Stimulated activated memory B cell treated with anti-CD40 and anti-IgM and Interleukin-4, amounts not matched to agents 10 μg/mL and 1 μg/mL and 100 μg/mL, for 72 hours (primary cell): ENCODE measurements around the gene TSHB.
"Not testable (repeated sequence)": the region's sequence is repeated elsewhere in the genome, so short reads cannot be mapped to it uniquely, and the experiment has no call there.

Source experiments
- ATAC-seq: fragments of 150-1000 bp; cut with Tn5 transposase; 2 replicates; pipeline ENCODE4 v1.10.0; 2021
- H3K27ac Mint-ChIP-seq: one replicate; pipeline ENCODE4 v1.8.0; 2022; ENCODE audit warnings: mild to moderate bottlenecking, mixed read lengths
- H3K27me3 Mint-ChIP-seq: one replicate; pipeline ENCODE4 v1.8.0; 2022; ENCODE audit warnings: mixed read lengths
- H3K36me3 Mint-ChIP-seq: one replicate; pipeline ENCODE4 v1.8.0; 2022; ENCODE audit warnings: mixed read lengths
- H3K4me1 Mint-ChIP-seq: one replicate; pipeline ENCODE4 v1.8.0; 2022; ENCODE audit warnings: mixed read lengths
- H3K4me3 Mint-ChIP-seq: one replicate; pipeline ENCODE4 v1.8.0; 2022; ENCODE audit warnings: mild to moderate bottlenecking, moderate library complexity, mixed read lengths
- H3K9me3 Mint-ChIP-seq: one replicate; pipeline ENCODE4 v1.8.0; 2022; ENCODE audit warnings: mixed read lengths

Gene TSHB

DNA sequence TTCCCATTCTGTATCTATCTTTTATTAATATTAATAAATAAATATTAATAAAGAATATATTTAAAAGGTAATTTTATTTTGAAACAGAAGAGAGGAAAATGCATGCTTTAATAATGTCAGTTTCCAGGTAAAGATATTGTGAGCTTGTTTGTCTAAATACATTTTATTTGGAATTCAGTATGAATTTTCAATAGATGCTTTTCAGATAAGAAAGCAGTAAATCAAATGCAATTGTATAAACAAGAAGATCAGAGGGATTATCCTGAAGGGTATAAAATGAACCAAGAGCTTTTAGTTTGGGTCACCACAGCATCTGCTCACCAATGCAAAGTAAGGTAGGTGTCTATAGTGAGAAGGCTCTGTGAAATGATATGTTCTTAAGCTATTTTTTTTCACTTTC, at the start of gene TSHB:
TSHB (plus strand) TSS at position 301 of the 400 bp plus-strand sequence. CDS start 3,537 bp downstream, outside the sequence.
- no peaks in the 10 kb centered on the region for H3K36me3 Mint-ChIP-seq
- H3K4me1 Mint-ChIP-seq, result no peaks in the 10 kb centered on the region
- no peaks in the 10 kb centered on the region for H3K27me3 Mint-ChIP-seq
- H3K4me3 Mint-ChIP-seq, result no peak within 1 kb of the TSS
- H3K27ac Mint-ChIP-seq, result no peak within 1 kb of the TSS
- no peak for ATAC-seq
- H3K9me3 Mint-ChIP-seq, result no peaks in the 10 kb centered on the region

DNA sequence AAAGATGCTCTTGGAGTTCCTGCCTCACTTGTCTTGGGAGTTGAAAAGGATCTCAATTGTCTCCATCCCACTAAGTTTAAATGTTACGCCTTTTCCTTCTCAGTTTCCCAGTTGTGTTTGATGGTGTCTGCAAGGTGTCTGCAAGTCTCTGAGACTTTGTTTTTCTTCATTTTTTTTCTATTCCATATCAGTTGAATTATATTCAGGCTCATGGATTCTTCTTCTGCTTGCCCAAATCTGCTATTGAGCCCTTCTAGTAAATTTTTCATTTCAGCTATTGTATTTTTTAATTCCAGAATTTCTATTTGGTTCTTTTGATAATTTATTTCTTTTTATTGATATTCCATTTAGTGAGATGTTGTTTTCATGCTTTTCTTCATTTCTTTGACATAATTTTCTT, 47.4 kb upstream of the TSHB start:
- H3K4me3 Mint-ChIP-seq, result no peak overlapping the region
- H3K36me3 Mint-ChIP-seq, result peaks cover 12% of the 10 kb centered on the region
- no peak for ATAC-seq
- H3K27me3 Mint-ChIP-seq, result peaks cover 16% of the 10 kb centered on the region
- peaks cover 11% of the 10 kb centered on the region for H3K9me3 Mint-ChIP-seq
- H3K4me1 Mint-ChIP-seq, result no peaks in the 10 kb centered on the region
- H3K27ac Mint-ChIP-seq, result no peak overlapping the region

DNA sequence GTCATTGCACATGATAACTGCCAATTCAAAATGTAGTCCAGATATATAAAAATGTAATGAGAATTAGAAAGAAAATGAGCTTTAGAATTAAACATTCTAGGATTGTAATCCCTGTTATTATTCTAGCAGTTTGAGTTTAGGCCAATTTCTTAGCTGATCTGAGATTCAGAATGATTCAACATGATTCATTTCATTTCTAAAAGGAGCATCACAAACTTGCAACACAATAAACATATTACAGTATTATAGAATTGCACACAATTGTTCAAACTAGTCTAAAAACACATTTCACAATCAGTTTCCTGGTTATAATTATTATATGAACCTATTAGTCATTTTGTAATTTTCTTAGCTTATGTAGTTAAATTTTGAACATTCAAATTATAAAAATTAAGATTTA, 43.3 kb upstream of the TSHB start:
- ATAC-seq, result no peak
- H3K27me3 Mint-ChIP-seq, result peaks cover 47% of the 10 kb centered on the region
- peaks cover 19% of the 10 kb centered on the region for H3K36me3 Mint-ChIP-seq
- no peaks in the 10 kb centered on the region for H3K4me1 Mint-ChIP-seq
- H3K4me3 Mint-ChIP-seq, result no peak overlapping the region
- peaks cover 20% of the 10 kb centered on the region for H3K9me3 Mint-ChIP-seq
- no peak overlapping the region for H3K27ac Mint-ChIP-seq

DNA sequence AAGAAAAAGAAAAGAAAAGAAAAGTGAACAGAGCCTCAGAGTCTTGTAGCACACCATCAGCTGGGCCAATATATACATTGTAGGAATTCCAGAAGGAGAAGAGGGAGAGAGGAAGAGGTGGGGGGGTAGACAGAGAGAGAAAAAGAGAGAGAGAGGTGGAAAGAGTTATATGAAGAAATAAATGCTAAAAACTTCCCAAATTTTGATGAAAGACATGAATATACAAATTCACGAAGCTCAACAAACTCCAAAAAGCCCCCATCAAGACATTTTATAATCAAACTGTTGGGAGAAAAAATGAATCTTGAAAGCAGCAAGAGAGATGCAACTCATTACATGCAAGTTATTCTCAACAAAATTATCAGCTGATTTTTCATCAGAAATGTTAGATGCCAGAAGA, 41.5 kb upstream of the TSHB start:
- peaks cover 9% of the 10 kb centered on the region for H3K9me3 Mint-ChIP-seq
- no peak for ATAC-seq
- no peaks in the 10 kb centered on the region for H3K4me1 Mint-ChIP-seq
- peaks cover 32% of the 10 kb centered on the region for H3K27me3 Mint-ChIP-seq
- H3K36me3 Mint-ChIP-seq, result peaks cover 7% of the 10 kb centered on the region
- no peak overlapping the region for H3K27ac Mint-ChIP-seq
- H3K4me3 Mint-ChIP-seq, result no peak overlapping the region

DNA sequence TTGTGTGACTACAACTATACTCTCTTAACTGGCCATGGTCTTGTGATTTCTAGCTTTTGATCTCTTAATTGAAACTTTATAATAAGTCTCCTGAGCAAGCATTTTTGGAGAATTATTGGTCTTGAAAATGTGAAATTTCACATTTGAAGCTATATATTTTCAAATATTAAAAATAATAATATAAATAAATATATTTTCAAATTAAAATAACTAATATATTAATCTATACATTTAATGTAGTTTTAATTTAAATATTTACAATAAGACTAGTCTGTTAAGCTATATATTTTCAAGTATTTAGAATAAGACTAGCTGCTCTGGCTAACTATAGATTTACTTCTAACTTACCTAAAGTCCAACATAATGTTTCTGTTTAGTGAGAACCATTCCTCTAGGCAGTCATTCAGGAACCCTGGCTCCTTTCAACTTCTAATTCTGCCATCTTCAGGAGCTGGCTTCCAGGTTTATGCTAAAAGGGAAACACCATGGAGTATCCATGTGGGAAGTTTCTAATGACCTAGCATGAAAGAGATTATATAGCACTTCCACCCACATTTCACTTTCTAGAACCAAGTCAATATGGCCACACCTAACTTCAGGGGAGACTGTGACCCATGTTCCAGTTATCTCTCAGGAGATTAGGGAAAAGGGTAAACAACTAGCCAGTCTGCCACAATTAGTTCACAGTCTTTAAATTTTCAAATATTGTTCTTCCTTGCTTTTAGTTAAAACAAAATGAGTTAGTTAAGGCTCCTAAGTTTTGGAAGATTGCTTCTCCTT, 31.9 kb upstream of the TSHB start:
- no peaks in the 10 kb centered on the region for H3K9me3 Mint-ChIP-seq
- H3K4me3 Mint-ChIP-seq, result no peak overlapping the region
- H3K27me3 Mint-ChIP-seq, result peaks cover 7% of the 10 kb centered on the region
- no peak overlapping the region for H3K27ac Mint-ChIP-seq
- H3K4me1 Mint-ChIP-seq, result no peaks in the 10 kb centered on the region
- no peak for ATAC-seq
- no peaks in the 10 kb centered on the region for H3K36me3 Mint-ChIP-seq

DNA sequence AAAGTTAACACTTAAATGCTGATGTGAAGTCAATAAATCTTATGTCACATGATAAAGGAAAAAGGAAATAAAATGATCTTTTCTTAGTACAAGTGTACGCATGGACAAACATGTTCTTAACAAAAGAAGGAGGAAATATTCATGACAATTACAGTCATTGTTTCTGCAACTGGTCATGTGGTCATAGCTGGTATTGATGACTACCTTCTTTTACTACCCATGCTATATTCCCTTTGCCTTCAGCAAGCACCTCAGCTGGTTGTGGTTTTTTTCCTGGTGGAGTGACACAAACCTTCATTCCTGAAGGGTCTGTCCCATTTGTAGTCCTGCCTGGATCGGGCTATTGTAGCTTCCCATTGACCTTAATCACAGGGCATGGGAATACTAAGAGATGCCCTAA, 23.4 kb upstream of the TSHB start:
- no peak for ATAC-seq
- Mint-ChIP-seq H3K4me3 (no peak overlapping the region), H3K27ac (no peak overlapping the region), H3K27me3 (peaks cover 33% of the 10 kb centered on the region), H3K36me3 (no peaks in the 10 kb centered on the region), H3K9me3 (peaks cover 3% of the 10 kb centered on the region), H3K4me1 (no peaks in the 10 kb centered on the region)

DNA sequence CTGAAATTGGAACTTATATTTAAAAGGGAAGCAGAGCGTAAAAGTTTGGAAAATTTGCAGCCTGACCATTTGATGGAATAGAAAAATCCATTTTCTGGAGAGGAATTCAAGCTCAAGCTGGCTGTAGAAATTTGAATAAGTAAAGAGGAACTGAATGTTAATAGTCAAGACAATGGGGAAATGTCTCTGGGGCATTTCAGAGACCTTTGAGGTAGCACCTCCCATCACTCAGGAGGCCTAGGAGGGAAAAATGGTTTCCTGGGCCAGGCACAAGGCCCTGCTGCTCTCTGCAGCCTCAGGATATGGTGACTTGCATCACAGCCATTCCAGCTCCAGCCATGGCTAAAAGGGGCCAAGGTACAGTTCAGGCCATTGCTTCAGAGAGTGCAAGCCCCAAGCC, 17.6 kb upstream of the TSHB start:
- Mint-ChIP-seq H3K27me3 (peaks cover 10% of the 10 kb centered on the region), H3K9me3 (peaks cover 3% of the 10 kb centered on the region), H3K4me1 (peaks cover 8% of the 10 kb centered on the region), H3K36me3 (no peaks in the 10 kb centered on the region), H3K4me3 (no peak overlapping the region), H3K27ac (no peak overlapping the region)
- ATAC-seq, result no peak

DNA sequence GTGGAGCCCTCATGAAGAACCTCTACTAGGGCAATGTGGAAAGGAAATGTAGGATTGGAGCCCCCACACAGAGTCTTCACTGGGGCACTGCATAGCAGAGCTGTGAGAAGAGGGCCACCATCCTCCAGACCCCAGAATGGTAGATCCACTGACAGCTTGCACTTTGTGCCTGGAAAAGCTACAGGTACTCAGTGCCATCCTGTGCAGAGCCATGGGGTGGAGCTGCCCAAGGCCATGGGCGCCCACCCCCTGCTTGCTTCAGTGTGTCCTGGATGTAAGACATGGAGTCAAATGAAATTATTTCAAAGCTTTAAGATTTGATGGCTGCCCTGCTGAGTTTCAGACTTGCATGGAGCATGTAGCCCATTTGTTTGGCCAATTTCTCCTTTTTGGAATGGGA, 17.2 kb upstream of the TSHB start:
- peaks cover 8% of the 10 kb centered on the region for H3K4me1 Mint-ChIP-seq
- ATAC-seq, result no peak
- no peak overlapping the region for H3K27ac Mint-ChIP-seq
- H3K9me3 Mint-ChIP-seq, result peaks cover 3% of the 10 kb centered on the region
- peaks cover 7% of the 10 kb centered on the region for H3K27me3 Mint-ChIP-seq
- no peak overlapping the region for H3K4me3 Mint-ChIP-seq
- H3K36me3 Mint-ChIP-seq, result no peaks in the 10 kb centered on the region

DNA sequence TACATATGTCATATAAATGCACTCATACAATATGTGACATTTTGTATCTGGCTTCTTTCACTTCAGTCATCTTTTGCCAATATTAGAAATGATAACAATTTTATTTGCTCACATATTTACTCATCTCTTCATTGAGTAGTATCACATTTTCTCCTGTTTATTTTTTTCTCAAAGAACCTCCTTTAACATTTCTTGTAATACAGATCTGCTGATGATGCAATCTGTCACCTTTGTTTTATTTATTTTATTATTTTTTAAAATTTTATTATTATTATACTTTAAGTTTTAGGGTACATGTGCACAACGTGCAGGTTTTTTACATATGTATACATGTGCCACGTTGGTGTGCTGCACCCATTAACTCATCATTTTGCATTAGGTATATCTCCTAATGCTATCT, 15.8 kb upstream of the TSHB start:
- Mint-ChIP-seq H3K4me1 (peaks cover 8% of the 10 kb centered on the region), H3K4me3 (no peak overlapping the region), H3K27me3 (peaks cover 6% of the 10 kb centered on the region), H3K9me3 (peaks cover 7% of the 10 kb centered on the region), H3K36me3 (no peaks in the 10 kb centered on the region), H3K27ac (no peak overlapping the region)
- ATAC-seq, result no peak

DNA sequence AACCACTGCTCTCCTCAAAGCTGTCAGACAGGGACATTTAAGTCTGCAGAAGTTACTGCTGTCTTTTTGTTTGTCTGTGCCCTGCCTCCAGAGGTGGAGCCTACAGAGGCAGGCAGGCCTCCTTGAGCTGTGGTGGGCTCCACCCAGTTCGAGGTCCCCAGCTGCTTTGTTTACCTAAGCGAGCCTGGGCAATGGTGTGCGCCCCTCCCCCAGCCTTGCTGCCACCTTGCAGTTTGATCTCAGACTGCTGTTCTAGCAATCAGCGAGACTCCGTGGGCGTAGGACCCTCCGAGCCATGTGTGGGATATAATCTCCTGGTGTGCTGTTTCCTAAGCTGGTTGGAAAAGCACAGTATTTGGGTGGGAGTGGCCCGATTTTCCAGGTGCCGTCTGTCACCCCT, 10.1 kb upstream of the TSHB start:
- not testable (repeated sequence) for H3K36me3 Mint-ChIP-seq, H3K9me3 Mint-ChIP-seq, H3K27ac Mint-ChIP-seq, H3K4me3 Mint-ChIP-seq, H3K4me1 Mint-ChIP-seq, ATAC-seq, H3K27me3 Mint-ChIP-seq

DNA sequence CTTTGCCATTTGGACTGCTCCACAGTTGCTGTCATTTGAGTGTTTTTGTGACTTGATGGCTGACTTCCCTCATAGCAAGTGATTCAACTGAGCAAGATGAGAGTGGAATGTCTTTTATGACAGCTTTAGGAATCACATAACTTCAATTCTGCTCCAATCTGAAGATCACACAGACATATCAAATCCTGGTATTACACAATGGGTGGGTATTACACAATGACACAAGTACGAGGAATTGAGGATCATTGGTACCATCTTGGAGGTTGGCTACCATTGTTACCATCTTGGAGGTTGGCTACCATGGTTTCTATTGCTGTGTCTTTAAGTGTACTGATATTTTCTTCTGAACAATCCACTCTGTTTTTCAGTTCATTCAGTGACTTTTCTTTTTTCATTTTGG, 8.5 kb upstream of the TSHB start:
- Mint-ChIP-seq H3K4me1 (no peaks in the 10 kb centered on the region), H3K9me3 (peaks cover 4% of the 10 kb centered on the region), H3K36me3 (no peaks in the 10 kb centered on the region), H3K27me3 (peaks cover 9% of the 10 kb centered on the region), H3K4me3 (no peak overlapping the region), H3K27ac (no peak overlapping the region)
- ATAC-seq, result no peak

DNA sequence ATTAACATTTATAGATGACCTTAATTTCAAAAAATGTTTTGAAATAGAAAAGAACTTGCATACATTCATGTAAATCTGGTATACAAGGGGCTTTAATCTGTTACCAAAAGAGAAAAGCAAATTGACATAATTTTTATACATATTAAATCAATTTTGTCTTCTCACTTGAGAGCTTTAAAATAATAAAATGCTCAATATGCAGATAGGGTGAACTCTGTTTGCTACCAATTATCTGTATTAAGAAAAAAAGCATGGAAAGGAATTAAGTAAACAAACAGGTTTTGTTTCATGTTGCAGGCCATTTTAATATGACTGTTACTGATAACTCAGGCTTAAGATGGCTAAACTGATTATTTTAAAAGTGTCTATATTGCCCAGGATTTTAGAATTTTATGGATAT, 6.0 kb upstream of the TSHB start:
- Mint-ChIP-seq H3K27ac (no peak overlapping the region), H3K27me3 (peaks cover 5% of the 10 kb centered on the region), H3K36me3 (no peaks in the 10 kb centered on the region), H3K9me3 (peaks cover 2% of the 10 kb centered on the region), H3K4me1 (no peaks in the 10 kb centered on the region), H3K4me3 (no peak overlapping the region)
- no peak for ATAC-seq

DNA sequence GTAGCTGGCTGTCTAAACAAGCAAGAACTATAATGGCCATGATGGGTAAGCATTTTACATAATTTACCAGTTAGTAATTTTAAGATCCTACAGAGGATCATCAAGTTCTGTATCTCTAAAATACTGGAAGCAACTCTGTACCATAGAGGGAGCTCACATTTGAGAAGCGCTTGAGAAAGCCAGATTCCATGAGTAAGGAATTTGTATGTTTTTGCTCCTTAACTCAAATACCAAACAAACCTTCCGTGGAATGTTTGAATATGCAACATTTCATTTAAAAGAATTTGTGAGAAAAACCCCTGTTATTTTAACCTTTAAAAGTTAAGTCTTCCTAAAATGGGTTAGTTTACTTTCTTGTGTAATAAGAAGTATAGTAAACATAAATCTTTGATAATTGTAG, 2.0 kb downstream of the TSHB start:
- Mint-ChIP-seq H3K27ac (no peak overlapping the region), H3K4me3 (no peak overlapping the region), H3K27me3 (no peaks in the 10 kb centered on the region), H3K4me1 (no peaks in the 10 kb centered on the region), H3K9me3 (no peaks in the 10 kb centered on the region), H3K36me3 (no peaks in the 10 kb centered on the region)
- ATAC-seq, result no peak

DNA sequence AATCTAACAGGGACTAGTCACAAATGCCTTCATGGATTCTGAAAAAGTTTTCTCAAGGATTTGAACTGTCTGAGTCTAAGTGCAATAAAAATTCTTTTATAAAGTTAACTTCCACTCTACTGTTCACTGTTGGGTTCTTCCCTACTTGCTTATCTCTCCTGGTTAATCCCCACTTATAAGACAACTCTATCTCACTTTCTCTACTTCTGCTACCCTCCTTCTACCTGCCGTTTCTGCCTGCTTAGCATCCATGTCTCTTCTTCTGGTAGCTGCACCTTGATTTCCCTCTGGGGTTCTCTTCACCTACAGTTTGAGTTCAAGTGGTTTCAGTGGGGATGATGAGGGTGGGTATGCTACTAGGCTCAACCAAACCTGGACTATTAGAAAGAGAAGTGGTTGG, 6.0 kb downstream of the TSHB start:
- Mint-ChIP-seq H3K36me3 (no peaks in the 10 kb centered on the region), H3K27ac (no peak overlapping the region), H3K4me1 (no peaks in the 10 kb centered on the region)

DNA sequence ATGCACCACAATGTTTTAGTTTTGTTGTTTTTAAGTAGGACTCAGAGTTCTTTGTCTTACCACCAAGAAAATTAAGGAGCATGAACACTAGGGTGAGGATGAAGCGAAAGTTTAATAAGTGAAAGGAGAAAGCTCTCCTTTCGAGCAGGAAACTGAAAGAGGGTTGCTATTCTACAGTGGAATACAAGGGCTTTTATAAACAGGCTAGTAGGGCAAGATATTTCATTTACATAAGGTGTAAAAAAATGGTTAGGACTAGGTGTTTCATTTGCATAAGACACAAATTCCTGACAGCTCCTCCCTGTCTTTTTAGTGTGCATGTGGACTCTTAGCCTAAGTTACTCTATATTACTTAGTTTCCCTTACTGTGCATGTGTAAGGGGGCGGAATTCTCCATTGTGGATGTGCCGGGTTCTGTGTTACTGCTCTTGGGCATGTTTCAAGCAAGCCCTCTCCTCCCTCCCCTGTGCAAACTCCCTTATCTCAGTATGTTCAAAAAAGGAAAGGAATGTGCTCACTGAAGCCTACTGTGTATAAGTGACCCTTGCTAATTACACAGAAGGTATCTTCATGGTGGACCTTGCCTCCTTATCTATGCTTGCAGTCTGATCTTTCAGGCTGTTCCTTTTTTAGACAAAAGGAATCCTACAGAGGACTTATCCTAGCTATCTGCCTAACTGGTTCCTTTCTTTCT, 7.3 kb downstream of the TSHB start:
- Mint-ChIP-seq H3K27me3 (no peaks in the 10 kb centered on the region), H3K36me3 (no peaks in the 10 kb centered on the region), H3K9me3 (no peaks in the 10 kb centered on the region), H3K4me1 (no peaks in the 10 kb centered on the region), H3K27ac (no peak overlapping the region), H3K4me3 (no peak overlapping the region)
- ATAC-seq, result no peak

More for the DNA sequence above, 6.0 kb downstream of the TSHB start:
- H3K27me3 Mint-ChIP-seq, result no peaks in the 10 kb centered on the region
- ATAC-seq, result no peak
- no peaks in the 10 kb centered on the region for H3K9me3 Mint-ChIP-seq
- H3K4me3 Mint-ChIP-seq, result no peak overlapping the region

DNA sequence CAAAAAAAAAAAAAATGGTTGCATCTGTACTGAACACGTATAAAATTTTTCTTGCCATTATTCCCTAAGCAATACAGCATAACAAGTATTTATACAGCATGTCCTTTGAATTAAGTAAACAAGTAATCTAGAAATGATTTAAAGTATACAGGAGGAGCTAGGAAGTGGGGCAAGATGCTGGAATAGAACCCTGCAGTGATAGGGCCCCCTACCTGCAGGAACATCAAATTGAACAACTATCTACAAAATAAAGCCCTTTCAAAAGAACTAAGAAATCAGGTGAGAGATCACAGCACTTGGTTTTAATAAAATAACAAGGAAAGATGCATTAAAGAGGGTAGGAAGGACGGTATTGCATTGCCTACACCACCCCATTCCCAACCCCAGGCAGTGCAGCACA, 10.9 kb downstream of the TSHB start:
- no peak for ATAC-seq
- H3K36me3 Mint-ChIP-seq, result no peaks in the 10 kb centered on the region
- peaks cover 5% of the 10 kb centered on the region for H3K9me3 Mint-ChIP-seq
- H3K27ac Mint-ChIP-seq, result no peak overlapping the region
- H3K4me3 Mint-ChIP-seq, result no peak overlapping the region
- H3K4me1 Mint-ChIP-seq, result no peaks in the 10 kb centered on the region
- H3K27me3 Mint-ChIP-seq, result no peaks in the 10 kb centered on the region
